ENCODE measurements around the gene R3HCC1L.

R3HCC1L gene

DNA sequence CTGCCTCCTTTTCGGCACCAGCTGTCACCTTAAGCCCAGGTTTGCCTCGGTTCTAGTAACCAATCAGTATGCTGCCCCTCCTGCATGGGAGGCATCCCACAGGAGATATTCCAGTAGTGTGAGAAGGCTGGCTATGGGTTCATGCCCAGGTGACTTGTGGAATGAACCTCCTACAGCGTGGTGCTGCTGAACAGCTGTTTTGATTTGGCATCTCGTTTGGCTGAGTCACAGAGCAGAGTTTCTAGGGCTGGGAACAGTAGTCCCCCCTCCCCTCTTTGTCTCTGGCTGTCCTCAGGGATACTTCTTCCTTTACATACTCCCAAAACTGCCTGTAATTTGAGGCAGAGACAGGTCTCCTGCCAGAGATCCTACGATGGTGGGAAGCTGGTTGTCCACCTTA lies 16.1 kb downstream of the R3HCC1L start:
- TF ChIP-seq FOXM1 (IDR thresholded peaks at IDR 0.05; ENCODE audit: borderline replicate concordance, low read depth) (no peak), TAF1 (IDR thresholded peaks at IDR 0.05; ENCODE audit: low read depth) (no peak)
- TF ChIP-seq, protein P1, sequence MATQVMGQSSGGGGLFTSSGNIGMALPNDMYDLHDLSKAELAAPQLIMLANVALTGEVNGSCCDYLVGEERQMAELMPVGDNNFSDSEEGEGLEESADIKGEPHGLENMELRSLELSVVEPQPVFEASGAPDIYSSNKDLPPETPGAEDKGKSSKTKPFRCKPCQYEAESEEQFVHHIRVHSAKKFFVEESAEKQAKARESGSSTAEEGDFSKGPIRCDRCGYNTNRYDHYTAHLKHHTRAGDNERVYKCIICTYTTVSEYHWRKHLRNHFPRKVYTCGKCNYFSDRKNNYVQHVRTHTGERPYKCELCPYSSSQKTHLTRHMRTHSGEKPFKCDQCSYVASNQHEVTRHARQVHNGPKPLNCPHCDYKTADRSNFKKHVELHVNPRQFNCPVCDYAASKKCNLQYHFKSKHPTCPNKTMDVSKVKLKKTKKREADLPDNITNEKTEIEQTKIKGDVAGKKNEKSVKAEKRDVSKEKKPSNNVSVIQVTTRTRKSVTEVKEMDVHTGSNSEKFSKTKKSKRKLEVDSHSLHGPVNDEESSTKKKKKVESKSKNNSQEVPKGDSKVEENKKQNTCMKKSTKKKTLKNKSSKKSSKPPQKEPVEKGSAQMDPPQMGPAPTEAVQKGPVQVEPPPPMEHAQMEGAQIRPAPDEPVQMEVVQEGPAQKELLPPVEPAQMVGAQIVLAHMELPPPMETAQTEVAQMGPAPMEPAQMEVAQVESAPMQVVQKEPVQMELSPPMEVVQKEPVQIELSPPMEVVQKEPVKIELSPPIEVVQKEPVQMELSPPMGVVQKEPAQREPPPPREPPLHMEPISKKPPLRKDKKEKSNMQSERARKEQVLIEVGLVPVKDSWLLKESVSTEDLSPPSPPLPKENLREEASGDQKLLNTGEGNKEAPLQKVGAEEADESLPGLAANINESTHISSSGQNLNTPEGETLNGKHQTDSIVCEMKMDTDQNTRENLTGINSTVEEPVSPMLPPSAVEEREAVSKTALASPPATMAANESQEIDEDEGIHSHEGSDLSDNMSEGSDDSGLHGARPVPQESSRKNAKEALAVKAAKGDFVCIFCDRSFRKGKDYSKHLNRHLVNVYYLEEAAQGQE (IDR thresholded peaks at IDR 0.05; ENCODE audit: low read depth): no peak

DNA sequence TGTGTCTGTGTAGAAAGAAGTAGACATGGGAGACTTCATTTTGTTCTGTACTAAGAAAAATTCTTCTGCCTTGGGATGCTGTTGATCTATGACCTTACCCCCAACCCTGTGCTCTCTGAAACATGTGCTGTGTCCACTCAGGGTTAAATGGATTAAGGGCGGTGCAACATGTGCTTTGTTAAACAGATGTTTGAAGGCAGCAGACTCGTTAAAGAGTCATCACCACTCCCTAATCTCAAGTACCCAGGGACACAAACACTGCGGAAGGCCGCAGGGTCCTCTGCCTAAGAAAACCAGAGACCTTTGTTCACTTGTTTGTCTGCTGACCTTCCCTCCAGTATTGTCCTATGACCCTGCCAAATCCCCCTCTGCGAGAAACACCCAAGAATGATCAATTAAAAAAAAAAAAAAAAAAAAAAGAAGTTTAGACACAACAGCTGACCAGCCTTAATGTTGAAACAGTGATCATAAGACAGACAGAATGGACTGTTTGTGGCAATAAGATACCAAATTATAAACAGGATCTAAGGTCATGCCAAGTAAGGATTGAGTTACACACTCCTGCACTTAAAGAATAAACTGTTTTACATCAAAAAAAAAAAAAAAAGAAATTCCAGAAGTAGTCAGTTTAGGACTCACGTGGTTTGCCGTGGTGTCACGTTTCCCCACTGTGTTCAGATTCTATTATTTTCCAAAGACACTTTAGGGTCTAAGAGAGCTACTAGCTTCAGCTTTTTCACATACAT lies 18.9 kb downstream of the R3HCC1L start:
- TF ChIP-seq, protein P2, sequence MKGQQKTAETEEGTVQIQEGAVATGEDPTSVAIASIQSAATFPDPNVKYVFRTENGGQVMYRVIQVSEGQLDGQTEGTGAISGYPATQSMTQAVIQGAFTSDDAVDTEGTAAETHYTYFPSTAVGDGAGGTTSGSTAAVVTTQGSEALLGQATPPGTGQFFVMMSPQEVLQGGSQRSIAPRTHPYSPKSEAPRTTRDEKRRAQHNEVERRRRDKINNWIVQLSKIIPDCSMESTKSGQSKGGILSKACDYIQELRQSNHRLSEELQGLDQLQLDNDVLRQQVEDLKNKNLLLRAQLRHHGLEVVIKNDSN (IDR thresholded peaks at IDR 0.05): peak; percentile 81
- TF ChIP-seq, protein P3, sequence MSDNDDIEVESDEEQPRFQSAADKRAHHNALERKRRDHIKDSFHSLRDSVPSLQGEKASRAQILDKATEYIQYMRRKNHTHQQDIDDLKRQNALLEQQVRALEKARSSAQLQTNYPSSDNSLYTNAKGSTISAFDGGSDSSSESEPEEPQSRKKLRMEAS (IDR thresholded peaks at IDR 0.05): peak; percentile 23; the same call in 1 of the 2 replicates
- 0 out of 2 replicates have a peak, but pooled peaks have one; percentile 7 for TF ChIP-seq TEAD4 (IDR thresholded peaks at IDR 0.05)

DNA sequence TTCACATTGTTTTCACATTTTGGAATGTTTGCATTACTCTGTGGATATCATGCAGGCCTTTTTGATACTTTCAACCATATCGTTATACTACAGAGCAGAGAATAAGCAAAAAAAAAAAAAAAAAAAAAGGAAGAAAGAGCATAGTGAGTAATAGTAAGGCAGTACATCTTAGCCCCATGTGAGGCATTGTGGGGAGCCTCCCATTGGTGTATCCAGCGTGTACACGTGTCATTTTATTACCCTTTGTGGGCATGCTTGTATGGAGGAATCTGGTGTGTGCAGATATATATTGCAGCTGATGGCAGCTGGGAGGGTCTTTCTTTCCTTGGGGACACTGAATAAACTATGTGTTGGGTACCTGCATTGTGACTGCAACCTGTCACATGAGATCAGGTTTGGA lies 19.6 kb downstream of the R3HCC1L start:
- TF ChIP-seq CREB1 (IDR thresholded peaks at IDR 0.05; ENCODE audit: low read depth) (no peak), ZBTB7A (IDR thresholded peaks at IDR 0.05; ENCODE audit: low read depth) (no peak)

DNA sequence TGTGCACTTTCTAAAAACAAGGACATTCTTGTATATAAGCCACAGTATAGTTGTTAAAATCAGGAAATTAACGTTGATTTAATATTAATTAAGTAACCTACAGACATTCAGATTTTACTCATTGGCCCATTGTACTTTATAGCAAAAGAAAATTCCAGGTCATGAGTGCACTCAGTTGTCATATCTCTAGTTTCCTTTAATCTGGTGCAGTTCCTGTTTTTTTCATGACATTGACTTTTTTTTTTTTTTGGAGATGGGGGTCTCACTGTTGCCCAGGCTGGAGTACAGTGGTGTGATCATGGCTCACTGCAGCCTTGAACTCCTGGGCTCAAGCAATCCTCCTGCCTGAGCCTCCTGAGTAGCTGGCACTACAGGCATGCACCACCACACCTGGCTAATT lies 24.1 kb downstream of the R3HCC1L start:
- no peak for TF ChIP-seq TAF1 (IDR thresholded peaks at IDR 0.05; ENCODE audit: low read depth)
- no peak for TF ChIP-seq NFIC (IDR thresholded peaks at IDR 0.05)
- no peak for TF ChIP-seq YY1 (IDR thresholded peaks at IDR 0.05; ENCODE audit: low read depth)
- no peak for TF ChIP-seq FOXM1 (IDR thresholded peaks at IDR 0.05; ENCODE audit: borderline replicate concordance, low read depth)
- no peak for TF ChIP-seq ZBTB7A (IDR thresholded peaks at IDR 0.05; ENCODE audit: low read depth)
- no peak for TF ChIP-seq RAD21 (IDR thresholded peaks at IDR 0.05; ENCODE audit: low read depth)
- TF ChIP-seq CREB1 (IDR thresholded peaks at IDR 0.05; ENCODE audit: low read depth): no peak
- TF ChIP-seq TCF12 (IDR thresholded peaks at IDR 0.05; ENCODE audit: low read depth): no peak
- no peak for TF ChIP-seq TEAD4 (IDR thresholded peaks at IDR 0.05)
- TF ChIP-seq EGR1 (IDR thresholded peaks at IDR 0.05): no peak
- TF ChIP-seq, protein P3 (IDR thresholded peaks at IDR 0.05): no peak
- TF ChIP-seq, protein P2 (IDR thresholded peaks at IDR 0.05): no peak
- no peak for TF ChIP-seq EP300 (IDR thresholded peaks at IDR 0.05; ENCODE audit: borderline replicate concordance)
- TF ChIP-seq, protein P1 (IDR thresholded peaks at IDR 0.05; ENCODE audit: low read depth): no peak
- TF ChIP-seq CEBPB (IDR thresholded peaks at IDR 0.05): no peak

DNA sequence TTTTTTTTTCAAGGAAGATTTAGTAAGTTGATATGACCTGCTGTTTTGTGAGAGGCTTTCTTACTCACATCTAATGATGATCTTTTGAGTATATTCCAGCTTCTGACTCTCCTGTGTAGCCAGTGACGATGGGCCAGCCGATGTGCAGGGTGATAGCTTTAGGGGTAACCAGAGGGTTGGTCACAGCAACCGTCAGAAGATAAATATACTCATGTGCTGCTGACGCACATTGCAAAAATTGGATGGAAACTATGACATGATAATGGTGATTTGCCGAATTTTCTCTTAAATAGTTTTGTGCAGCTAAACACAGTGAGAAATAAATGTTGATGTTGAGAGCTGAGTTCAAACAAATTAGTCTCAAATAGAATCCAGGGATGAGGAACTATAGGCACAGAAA lies 29.5 kb downstream of the R3HCC1L start:
- TF ChIP-seq ZBTB7A (IDR thresholded peaks at IDR 0.05; ENCODE audit: low read depth): no peak
- TF ChIP-seq TCF12 (IDR thresholded peaks at IDR 0.05; ENCODE audit: low read depth): no peak
- TF ChIP-seq CREB1 (IDR thresholded peaks at IDR 0.05; ENCODE audit: low read depth): no peak
- TF ChIP-seq EP300 (IDR thresholded peaks at IDR 0.05; ENCODE audit: borderline replicate concordance): no peak
- no peak for TF ChIP-seq NFIC (IDR thresholded peaks at IDR 0.05)
- no peak for TF ChIP-seq CEBPB (IDR thresholded peaks at IDR 0.05)
- TF ChIP-seq EGR1 (IDR thresholded peaks at IDR 0.05): no peak

DNA sequence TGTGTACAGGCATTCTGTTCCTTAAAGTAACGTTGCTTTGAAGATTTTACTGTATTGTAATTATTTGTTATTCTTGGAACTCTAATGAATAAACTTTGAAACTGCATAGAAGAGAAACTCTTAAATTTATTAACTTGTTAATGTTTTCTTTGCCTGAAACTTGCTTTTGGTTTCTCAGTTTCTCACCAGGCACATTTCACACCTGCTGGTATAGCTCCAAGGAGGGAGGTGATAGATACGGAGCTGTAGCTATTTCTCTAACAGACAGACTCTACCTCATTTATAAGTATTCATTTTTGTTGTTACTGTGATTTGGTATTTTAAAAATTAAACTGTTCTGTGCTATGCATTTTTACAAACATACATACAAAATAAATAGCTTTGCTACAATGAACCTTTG lies 32.7 kb downstream of the R3HCC1L start:
- TF ChIP-seq EP300 (IDR thresholded peaks at IDR 0.05; ENCODE audit: borderline replicate concordance) (no peak), RAD21 (IDR thresholded peaks at IDR 0.05; ENCODE audit: low read depth) (no peak), CEBPB (IDR thresholded peaks at IDR 0.05) (no peak), EGR1 (IDR thresholded peaks at IDR 0.05) (no peak), TAF1 (IDR thresholded peaks at IDR 0.05; ENCODE audit: low read depth) (no peak), CREB1 (IDR thresholded peaks at IDR 0.05; ENCODE audit: low read depth) (no peak), YY1 (IDR thresholded peaks at IDR 0.05; ENCODE audit: low read depth) (no peak), NFIC (IDR thresholded peaks at IDR 0.05) (no peak), FOXM1 (IDR thresholded peaks at IDR 0.05; ENCODE audit: borderline replicate concordance, low read depth) (no peak), TEAD4 (IDR thresholded peaks at IDR 0.05) (no peak), ZBTB7A (IDR thresholded peaks at IDR 0.05; ENCODE audit: low read depth) (no peak), TCF12 (IDR thresholded peaks at IDR 0.05; ENCODE audit: low read depth) (no peak)
- TF ChIP-seq, protein P3 (IDR thresholded peaks at IDR 0.05): no peak
- TF ChIP-seq, protein P1 (IDR thresholded peaks at IDR 0.05; ENCODE audit: low read depth): no peak
- TF ChIP-seq, protein P2 (IDR thresholded peaks at IDR 0.05): no peak
